ENCODE results near the gene FOXJ1. TPM values are rescaled to one million over a fixed set of nuclear protein-coding genes. Genes with fewer than 3 reads are reported as not detected.

Gene FOXJ1
- total and polyA plus RNA-seq, 2 of the 4 experiments (the other 2 are of a cell fraction), result 0.05 TPM; not detected in 1

GRCh38 chr17:76163919-76164318, 22.9 kb upstream of the FOXJ1 start:
- Histone ChIP-seq H4K5ac (ENCODE audit: low read depth, low read length) (no peak overlapping the region), H2AK9ac (replicated peaks; ENCODE audit: low read depth, low read length, poor library complexity) (no peak overlapping the region), H3K9me3 (ENCODE audit: control insufficient read depth, insufficient read depth, low read length) (no peaks in the 10 kb centered on the region), H3K4ac (ENCODE audit: low read depth, low read length) (no peak overlapping the region), H3K27ac (ENCODE audit: insufficient read depth, low read length) (no peak overlapping the region), H4K91ac (ENCODE audit: insufficient read depth, low read depth, low read length) (no peak overlapping the region), H3K27me3 (ENCODE audit: control insufficient read depth, insufficient read depth, low read length) (peaks cover 4% of the 10 kb centered on the region), H3K14ac (replicated peaks; ENCODE audit: low read depth, low read length) (no peak overlapping the region), H3K23ac (ENCODE audit: low read depth, low read length) (no peak overlapping the region), H3K79me1 (ENCODE audit: low read depth in 1 of 2, low read length in 2 of 2) (no peaks in the 10 kb centered on the region), H3K9ac (ENCODE audit: low read depth, low read length) (no peak overlapping the region), H3K9me1 (ENCODE audit: insufficient read depth, low read length) (no peaks in the 10 kb centered on the region), H2BK20ac (ENCODE audit: low read depth, low read length) (no peak overlapping the region), H3K56ac (ENCODE audit: extremely low read depth, insufficient read depth, low read length) (no peak overlapping the region), H3K36me3 (ENCODE audit: control insufficient read depth, insufficient read depth, low read length) (no peaks in the 10 kb centered on the region), H4K20me1 (ENCODE audit: insufficient read depth, low read length) (no peaks in the 10 kb centered on the region), H3K4me3 (ENCODE audit: insufficient read depth, low read depth, low read length) (no peak overlapping the region), H2BK15ac (ENCODE audit: low read depth, low read length) (no peak overlapping the region), H4K8ac (ENCODE audit: low read depth in 2 of 2, low read length in 2 of 2) (no peak overlapping the region), H3K18ac (ENCODE audit: low read depth, low read length) (no peak overlapping the region), H2AFZ (replicated peaks; ENCODE audit: low read length, poor library complexity) (no peak overlapping the region), H3K4me2 (ENCODE audit: low read depth, low read length) (no peak overlapping the region), H2BK5ac (ENCODE audit: low read depth, low read length, poor library complexity, severe bottlenecking) (no peak overlapping the region), H2AK5ac (ENCODE audit: low read depth, low read length) (no peak overlapping the region), H2BK120ac (ENCODE audit: low read depth, low read length) (no peak overlapping the region), H3K4me1 (ENCODE audit: control insufficient read depth, insufficient read depth, low read length) (no peaks in the 10 kb centered on the region)
- dilution Hi-C loops (cut with HindIII; ENCODE audit: low sequenced_read_pairs, unreplicated experiment), result no loop called here
- DNase-seq (no peak), ATAC-seq (ENCODE audit: low read depth) (no peak)
- intact Hi-C loops (cut with micrococcal nuclease), result no loop called here
- in situ Hi-C loops (cut with MboI; ENCODE audit: low sequenced_read_pairs), result no loop called here
- TF ChIP-seq USF2 (IDR thresholded peaks at IDR 0.05; ENCODE audit: low read depth, low read length), result no peak
- no peak for TF ChIP-seq RFX5 (IDR thresholded peaks at IDR 0.05; ENCODE audit: low read depth, low read length)
- TF ChIP-seq NFE2L2 (IDR thresholded peaks at IDR 0.05; ENCODE audit: low read depth, low read length), result no peak
- TF ChIP-seq ELK1 (IDR thresholded peaks at IDR 0.05; ENCODE audit: borderline replicate concordance, low read depth, low read length), result no peak
- no peak for TF ChIP-seq RAD21 (IDR thresholded peaks at IDR 0.05; ENCODE audit: low read length)
- TF ChIP-seq CHD1 (IDR thresholded peaks at IDR 0.05; ENCODE audit: low read depth, low read length), result no peak
- no peak for TF ChIP-seq BHLHE40 (IDR thresholded peaks at IDR 0.05; ENCODE audit: low read depth, low read length)
- no peak for TF ChIP-seq MXI1 (IDR thresholded peaks at IDR 0.05; ENCODE audit: borderline replicate concordance, low read depth, low read length)
- no peak for TF ChIP-seq MAFK (IDR thresholded peaks at IDR 0.05; ENCODE audit: low read depth, low read length)
- TF ChIP-seq SMC3 (IDR thresholded peaks at IDR 0.05; ENCODE audit: low read depth, low read length), result no peak
- no peak for TF ChIP-seq FOS (IDR thresholded peaks at IDR 0.05; ENCODE audit: low read depth, low read length)
- no peak for TF ChIP-seq MAZ (IDR thresholded peaks at IDR 0.05; ENCODE audit: borderline replicate concordance, low read depth, low read length)
- no peak for TF ChIP-seq RCOR1 (IDR thresholded peaks at IDR 0.05; ENCODE audit: insufficient replicate concordance, low read length)
- TF ChIP-seq POLR2A (IDR thresholded peaks at IDR 0.05; ENCODE audit: low read depth, low read length), result no peak
- no peak for TF ChIP-seq CEBPB (IDR thresholded peaks at IDR 0.05; ENCODE audit: low read depth, low read length)
- no peak for TF ChIP-seq CTCF (conservative IDR thresholded peaks at IDR 0.05; ENCODE audit: low read depth, low read length)
- CTCF ChIA-PET, result no interaction called here
- BruUV-seq (replicated peaks), result no TSS peak
- WGBS, 2 experiments (ENCODE audit: extremely low coverage in 2 of 2, insufficient read length in 1 of 2), result no CpG with 5 or more reads among the region's 4 CpGs
- POLR2A ChIA-PET (ENCODE audit: unreplicated experiment), result no interaction called here

All from IMR-90 (cell line).